Glomerular visceral epithelial cell (primary cell): Measurements from ENCODE around the gene GAK.
A peak's percentile ranks its signal among the peaks of the same experiment; 100 is the strongest.

Experiments used
- DNase-seq: peaks from one replicate; pipeline ENCODE4 v3.0.0-alpha.2; 2016; ENCODE audit errors: extremely low spot score

GAK gene

DNA sequence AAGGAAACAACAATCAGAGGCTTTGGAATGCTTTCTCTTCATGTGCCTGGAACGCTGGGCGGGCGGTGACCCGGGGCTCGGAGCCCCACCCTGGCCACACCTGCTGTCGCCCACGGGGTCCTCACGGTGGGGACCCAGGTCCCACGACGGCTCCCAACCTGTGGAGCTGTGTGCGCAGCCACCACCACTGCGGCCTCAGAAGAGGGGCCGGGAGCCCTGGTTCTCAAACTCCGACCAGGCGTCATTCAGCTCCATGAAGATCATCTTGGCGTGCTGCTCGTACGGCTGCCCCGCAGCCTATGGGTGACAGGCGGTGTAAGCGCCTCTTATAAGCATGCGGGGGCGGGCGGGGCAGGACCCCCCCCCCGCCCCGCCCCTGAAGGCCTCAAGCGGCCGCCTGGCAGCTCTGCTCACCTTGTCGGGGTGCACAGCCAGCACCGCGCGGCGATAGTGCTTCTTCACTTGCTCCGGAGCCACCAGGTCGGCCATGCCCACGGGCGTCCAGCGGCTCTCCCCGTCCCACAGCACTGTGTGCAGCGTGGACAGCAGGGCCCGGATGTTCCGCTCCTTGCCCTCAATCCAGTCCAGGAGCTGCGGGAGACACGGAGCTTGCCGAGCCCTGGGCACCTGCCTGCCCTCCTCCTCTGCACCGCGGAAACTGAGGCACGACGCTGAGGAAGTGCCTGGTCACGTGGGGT is 82.5 kb downstream of the GAK start:
- no peak for DNase-seq

DNA sequence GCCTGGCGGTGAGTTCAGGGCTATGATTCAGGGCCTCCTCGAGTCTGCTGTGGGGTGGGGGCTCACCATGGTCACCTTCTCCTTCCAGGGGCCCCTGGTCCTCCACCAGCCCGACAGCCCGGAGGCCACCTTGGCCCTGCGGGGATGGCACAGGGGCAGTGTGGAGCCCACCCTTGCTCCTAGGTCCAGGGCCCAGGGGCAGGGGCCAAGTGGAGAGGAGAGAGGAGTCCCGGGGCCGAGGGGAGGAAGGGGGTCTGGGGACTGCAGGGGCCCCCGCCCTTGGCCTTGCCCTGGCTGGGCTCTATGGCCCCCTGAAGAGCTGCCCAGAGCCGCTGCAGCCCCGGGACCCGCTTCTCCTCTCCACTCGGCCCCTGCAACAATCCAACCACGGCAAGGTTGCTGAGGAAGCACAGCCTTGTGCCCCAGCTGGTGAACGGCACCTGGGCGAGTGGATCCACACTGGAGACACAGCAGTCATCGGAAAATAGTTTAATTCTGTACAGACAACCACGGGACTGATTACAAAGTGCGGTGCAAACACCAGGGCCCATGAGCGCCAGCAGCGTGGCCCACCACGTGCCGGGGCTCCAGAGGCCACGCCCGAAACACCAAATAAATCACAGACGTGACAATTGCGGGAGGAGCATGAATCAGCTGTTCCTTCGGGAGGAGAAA is 83.2 kb downstream of the GAK start:
- DNase-seq, result no peak

DNA sequence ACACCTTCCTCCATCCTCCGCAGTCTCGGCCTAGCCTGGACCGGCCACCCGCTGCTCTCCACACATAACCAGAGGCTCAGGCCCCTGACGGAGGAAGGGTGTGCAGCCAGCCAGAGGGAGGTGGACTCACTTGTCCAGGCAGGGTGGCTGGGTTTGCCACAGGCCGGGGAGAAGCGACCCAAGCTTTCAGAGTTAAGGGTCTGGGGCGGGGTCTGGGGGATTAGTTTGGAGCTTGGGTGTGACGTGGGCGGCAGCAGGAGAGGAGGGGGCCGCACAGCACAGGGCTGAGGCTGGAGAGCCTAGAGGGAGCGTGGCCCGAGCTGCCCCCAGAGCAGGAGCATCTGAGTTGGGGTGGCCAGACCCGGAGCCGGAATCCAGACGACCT is 83.8 kb downstream of the GAK start:
- no peak for DNase-seq

DNA sequence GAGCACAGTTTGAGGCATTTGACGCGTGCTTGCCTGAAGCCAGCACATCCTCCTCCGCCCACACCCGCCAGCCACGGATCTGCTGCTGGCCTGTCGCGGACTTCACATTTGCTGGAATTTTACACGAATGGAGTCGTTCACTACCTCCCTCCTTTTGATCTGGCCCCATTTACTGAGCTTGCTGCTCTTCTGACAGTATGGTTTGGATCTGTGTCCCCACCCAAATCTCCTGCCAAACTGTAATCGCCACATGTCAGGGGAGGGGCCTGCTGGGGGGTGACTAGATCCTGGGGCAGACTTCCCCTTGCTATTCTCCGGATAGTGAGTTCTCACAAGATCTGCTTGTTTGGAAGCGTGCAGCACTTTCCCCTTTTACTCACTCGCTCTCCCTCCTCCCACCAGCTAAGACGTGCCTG is 86.3 kb downstream of the GAK start:
- DNase-seq, result no peak

DNA sequence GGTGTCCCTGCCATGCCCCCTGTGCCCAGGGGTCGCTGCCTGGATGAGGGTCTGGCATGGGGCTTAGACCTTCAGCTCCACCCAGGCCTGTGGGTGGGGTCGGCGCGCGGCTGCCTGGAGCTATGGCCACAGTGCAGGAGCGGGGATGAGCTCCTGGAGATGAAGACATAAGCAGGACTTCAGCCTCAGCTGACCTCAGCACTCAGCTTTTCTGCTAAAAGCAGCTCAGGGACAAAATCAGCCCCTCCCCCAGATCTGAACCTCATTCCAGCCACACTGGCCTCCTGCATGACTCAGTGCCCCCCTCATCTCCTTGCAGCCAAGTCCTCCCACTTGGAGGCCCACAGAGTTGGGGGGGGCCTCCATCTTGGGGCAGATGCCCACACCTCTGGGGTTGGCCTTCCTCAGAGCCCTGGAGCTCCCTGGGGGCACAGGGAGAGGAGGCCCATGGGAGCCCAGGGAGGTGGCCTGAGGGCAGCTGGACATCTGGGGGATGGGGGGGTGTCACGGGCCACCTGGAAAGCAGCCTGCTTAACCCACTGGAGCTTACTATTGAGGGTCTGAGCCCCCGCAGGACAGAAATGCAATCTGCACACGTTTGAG is 86.8 kb downstream of the GAK start:
- peak; percentile 20 for DNase-seq

DNA sequence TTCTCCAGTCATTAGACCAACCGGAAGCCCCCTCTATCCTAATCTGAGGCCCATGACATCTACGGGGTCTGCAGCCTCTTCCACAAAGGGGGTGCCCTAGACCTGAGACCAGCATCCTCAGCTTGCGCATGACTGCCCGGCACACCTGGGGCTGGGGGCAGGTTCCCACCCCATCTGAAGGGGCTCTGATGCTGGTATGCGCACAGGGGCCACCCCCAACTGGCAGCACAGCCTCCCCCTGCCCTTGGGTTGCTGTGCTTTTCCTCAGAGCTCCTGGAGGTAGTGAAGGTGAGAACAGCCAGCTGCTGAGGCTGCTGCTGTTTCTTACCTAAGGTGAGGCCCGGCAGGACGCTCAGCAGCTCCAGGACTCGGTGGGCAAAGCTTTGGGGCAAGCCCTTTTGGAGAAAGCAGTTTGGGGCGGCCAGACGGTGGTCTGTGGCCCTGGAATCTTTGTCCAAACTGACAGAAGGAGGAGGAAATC is 87.3 kb downstream of the GAK start:
- no peak for DNase-seq

DNA sequence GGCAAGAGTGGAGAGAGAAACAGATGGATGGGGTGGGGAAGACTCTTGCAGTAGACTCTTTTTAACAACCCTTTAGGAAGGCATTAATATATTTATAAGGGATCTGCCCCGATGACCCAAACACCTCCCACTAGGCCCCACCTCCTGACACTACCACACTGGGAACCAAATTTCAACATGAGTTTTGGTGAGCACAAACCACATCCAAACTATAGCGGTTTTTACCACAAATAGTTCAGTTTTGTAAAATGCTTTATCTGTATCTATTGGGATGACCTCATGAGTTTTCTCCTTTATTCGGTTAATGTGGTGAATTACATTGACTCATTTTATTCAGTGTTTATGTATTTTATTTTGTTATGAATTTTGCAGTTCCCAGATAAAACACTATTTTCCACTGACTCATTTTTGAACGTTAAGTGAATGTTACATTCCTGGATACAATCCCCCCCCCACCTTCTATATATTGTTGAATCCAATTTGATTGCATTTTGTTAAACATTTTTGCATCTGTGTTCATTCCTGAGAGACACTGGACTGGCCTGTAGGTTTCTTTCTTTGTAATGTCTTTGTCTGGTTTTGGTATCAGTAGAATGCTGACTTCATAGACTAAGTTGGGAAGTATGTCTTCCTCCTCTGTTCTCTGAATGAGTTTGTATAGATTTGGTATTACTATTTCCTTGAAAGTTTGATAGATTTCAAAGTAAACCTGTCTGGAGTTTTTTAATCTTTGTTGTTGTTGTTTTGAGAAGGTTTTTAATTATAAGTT is 92.3 kb downstream of the GAK start:
- no peak for DNase-seq

DNA sequence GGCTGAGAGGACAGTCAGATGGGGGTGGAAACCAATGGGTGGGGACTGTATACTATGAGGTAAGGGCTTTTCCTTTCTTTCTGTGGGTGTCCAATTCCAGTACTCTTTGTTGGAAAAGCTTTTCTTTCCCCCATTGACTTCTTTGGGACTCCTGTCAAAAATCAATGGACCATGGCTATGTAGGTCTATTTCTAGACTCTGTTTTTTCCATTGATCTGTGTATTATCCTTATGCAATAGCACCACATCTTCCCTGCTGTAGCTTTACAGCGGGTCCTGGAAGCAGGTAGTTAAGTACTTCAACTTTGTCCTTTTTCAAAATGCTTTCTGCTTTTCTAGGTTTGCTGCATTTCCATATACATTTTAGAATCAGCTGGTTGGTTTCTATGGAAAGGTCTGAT is 94.3 kb downstream of the GAK start:
- DNase-seq, result no peak

DNA sequence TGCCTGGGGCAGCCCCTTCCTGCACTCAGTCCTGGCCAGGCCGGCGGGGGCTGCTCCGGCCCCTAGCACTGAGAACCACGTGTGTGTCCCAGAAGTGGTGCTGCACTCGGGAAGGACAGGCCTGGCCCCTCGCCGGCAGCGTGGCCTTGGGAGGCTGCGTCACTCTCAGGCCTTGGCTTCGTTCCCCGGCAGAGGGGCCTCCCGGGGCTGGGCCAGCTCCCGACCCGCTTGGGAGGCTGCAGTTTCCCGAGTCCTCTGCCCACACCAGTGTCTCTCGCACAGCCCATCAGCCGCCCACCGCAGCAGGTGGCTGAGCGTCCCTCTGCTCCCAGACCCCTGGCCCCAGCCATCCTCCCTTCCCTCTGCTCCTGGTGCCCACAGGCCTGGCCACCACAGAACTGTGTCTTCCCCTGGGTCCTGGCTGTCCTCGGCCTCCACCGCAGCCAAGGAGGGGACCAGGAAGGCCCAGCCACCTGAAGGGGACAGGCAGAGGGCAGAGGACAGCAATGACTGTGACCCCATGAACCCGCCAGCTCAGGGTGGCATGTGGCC is 95.3 kb downstream of the GAK start:
- DNase-seq, result no peak

DNA sequence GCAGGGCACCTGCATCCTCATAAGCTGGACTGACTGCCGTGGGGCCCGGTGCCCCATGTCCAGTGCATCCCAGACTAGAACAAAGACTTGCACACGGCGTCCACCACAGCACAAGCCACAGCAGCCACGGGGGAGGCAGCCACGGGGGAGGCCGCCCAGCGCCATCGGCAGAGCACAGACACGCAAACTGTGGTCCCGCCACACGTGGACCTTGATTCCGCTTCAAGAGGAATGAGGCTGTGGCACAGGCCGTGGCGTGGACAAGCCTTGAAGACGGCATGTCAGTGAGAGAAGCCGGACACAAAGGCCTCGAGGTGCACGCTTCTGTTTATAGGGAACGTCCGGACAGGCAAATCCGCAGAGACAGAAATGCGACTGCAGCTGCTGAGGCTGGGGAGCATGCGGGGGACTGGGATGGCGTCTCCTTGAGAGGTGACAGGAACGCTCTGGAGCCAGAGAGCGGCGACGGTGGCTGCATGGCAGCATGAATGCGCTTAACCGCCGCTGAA is 96.1 kb downstream of the GAK start:
- no peak for DNase-seq

DNA sequence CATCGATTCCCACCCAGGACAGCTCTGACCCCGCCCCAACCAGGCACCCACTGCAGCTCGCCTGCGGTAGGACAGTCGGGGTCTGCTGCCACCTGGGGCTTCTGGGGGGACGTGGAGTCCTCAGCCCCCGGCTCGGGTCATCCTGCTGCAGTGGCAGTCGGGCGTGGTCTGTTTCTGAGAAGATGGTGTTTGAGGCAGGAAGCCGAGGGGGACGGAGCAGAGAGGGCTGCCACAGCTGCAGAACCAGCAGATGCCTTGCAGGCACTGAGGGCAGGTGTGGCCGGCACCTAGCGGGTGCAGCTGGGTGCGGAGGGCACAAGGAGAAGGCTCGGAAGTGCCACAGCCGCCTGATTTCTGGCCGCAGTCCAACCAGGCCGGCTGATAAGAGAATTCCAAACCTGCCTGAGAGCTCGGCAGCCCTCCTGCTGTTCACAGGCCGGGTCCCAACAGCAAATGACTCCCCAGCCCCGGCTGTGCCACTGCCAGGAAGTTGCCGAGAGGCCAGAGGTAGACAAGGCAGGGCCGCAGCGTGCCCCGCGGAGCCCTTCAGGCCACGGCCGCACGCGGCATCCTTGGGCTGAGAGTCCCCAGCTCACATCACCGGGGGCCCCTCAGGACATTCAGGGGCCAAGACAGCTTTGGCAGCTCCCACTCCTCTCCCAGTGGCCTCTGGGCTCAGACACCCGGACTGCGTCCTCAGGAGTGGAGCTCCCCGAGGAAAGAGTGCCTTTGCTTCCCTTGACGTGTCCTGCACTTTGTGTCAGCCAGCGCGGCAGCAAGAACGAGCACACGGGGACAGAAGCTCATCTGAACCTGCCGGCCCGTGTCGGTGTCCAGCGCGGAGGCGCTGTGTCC is 96.7 kb downstream of the GAK start:
- DNase-seq, result no peak

DNA sequence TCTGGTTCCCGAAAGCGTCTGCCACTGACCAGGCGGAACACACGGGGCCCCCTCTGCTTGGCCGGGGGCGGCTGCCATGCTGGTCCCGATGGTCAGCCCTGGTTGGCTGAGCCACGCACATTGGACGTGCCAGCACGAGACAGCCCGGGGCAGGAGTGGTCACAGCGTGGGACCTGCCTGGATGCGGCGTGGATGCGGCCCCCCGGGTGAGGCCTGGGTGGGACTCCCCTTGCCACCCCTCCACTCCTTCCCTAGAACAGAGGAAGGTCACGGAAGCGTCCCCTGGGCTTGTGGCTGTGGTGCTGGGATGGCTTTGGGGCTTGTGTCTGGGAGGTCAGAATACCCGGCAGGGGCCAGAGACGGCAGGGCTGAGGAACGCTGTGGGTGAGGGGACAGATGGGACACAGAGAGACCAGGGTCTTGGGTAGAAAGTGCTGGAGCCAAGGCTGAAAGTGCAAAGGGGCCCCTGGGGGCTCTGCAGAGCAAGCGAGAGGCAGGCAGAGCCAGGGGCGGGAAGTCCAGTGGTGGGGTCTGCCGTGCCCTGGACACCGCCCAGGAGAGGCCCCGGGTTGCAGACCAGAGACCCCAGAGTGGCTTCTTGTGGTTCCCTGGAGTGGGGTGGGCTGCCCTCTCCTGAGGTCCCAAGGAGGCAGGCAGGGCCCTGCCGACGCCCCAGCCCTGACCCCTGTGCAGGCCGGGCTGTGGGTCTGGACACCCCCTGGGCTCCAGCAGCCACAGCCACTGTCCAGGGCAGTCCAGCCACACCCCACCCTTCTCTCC is 97.6 kb downstream of the GAK start:
- no peak for DNase-seq

DNA sequence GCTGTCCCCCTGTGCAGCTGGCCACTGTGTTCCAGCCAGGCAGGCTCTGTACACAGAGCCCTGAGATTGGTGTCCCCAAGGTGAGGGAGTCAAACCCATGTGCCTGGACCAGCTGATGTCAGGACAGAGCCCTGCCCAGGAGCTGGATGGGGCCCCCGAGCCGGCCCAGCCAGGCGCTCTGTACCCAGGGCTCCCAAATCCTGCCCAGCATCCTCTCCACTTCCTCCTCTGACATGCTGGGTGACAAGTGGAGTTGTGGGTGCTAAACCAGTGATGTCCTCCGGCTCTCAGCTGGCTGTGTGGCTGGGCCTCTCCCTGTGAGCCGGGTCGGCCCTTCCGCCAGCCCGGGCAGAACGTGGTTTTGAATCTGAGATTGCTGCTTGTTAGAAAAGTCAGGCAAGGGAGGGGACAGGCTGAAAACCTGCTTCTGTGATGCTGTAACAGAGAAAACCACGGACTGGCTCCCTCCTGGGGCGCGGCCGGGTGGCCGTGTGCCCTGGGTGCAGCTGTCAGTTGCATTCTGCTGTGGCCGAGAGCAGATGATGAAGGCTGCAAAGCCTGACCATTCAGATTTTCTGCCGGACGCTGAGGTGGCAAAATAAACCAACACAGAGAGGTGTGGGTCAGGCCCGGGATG is 98.3 kb downstream of the GAK start:
- no peak for DNase-seq

DNA sequence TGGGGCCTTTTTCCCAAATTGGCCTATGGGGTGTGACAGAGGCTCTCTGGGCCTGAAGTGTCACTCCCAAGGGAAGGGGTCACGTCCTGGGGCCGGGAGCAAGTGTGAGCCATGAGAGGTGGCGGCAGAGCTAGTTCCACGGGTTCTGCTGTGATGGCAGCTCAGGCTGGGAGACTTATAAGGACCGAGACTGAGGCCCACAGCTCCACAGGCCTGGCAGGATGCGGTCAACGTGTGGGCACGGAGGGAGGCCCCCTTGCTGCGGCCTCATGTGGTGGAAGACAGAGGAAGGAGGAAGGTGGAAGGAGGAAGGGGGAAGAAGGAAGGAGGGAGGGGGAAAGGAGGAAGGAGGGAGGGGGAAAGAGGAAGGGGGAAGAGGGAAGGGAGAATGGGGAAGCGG is 99.0 kb downstream of the GAK start:
- no peak for DNase-seq

DNA sequence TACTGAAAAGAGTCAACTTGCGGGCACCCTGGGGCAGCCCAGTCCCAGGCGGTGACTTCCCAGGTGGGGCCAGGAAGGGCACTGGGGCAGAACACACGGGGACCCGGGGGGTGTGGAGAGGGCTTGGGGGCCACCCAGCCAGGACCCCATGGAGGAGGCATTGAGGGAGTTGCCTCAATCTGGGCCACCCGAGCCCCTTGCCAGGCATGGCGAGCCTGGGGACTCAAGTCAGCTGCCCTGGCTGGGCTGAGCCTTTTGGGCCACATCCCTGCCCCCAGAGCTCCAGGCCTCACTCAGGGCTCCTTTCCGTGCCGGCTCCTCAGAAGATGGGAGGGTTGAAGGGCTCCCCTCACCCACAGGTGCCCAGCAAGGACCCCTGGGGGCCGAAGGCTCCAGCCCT is 99.6 kb downstream of the GAK start:
- DNase-seq, result no peak

DNA sequence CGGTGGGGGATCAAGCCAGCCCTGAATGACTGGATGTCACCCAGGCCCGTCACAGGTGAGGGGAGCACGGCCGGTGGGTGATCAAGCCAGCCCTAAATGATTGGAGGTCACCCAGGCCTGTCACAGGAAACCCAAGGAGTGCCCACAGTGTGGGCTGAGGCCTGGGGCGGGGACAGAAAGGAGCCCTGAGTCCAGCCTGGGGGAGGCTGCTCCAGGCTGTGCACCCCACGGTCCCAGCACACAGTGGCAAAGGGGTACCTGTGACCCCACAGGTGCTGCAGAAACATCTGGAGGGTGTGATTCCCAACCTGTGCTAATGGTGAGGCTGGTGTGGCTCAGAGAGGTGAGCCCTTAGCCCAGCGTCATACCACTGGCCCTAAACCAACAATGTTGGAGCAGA is 100.0 kb downstream of the GAK start:
- DNase-seq, result no peak

DNA sequence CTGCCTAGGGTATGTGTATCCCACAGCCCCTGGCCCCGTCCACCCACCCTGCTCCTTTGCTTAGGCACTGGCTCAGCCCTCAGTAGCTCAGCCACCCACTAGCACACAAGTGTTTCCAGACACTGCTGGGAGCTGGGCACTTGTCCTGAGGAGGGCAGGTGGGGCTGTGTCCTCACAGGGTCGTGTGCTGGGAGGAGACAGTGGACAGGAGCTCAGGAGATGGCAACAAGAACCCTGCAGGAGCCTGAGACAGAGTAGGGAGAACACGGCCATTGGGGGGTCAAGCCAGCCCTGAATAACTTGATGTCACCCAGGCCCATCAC is 100.7 kb downstream of the GAK start:
- DNase-seq, result no peak

DNA sequence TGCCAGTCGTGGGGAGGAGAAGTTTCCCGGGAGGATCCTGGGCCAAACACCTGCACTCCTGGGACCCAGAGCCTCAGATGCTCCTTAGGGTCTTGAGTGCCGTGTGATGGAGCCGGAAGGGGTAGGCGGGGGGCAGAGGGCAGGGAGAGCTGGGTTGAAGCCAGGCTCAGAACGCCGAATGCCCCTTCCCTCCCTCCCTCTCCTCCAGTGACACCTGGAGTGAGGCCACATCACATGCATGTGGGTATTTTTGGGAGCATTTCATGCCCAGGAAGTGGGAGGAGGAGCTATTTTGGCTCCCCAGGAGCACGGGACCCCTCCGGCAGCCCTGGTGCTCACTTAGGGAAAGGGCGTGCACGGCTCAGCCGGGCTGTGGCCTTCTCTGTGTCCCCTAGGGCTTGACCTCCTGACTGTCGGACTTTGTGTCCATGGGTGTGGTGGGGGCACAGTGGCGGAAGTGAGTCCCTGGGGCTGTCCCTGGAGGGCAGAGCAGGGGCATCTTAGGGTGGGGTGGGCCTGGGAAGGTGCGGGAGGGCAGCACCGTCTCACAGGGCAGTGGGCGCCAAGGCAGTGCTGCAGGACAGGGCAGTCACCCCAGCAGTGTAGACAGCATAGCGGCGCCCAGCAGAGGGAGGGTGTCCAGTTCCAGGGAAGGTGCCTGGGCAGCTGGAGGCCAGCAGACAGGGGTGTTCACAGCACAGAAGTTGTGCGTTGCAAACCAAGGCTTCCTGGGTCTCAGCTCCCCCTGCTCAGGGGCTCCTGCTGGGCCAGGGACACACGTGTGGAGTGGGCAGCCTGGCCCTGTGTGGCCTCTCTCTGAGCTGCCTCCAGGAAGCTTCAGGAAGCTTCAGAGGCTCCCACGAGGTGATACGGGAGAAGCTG is 101.3 kb downstream of the GAK start:
- no peak for DNase-seq
